Upper lobe of left lung (tissue), 4 donors: ENCODE measurements around the gene FAM229A.

Source experiments
- EP300 ChIP-seq, 4 donors: sonication (generic); formaldehyde crosslinking; IDR thresholded peaks; one replicate each; pipeline ENCODE4 v1.5.1; 2017; ENCODE audit warnings: antibody characterized with exemption in 4 of 4, control low read depth in 2 of 4
- POLR2A ChIP-seq, 4 donors: fragments of 450-650 bp; IDR thresholded peaks; one replicate each; pipeline ENCODE4 v1.5.1; 2016 to 2017; ENCODE audit warnings: antibody characterized with exemption in 4 of 4, mild to moderate bottlenecking in 2 of 4
- POLR2AphosphoS5 ChIP-seq, 2 donors: sonication (generic); formaldehyde crosslinking; IDR thresholded peaks; one replicate each; pipeline ENCODE4 v1.5.1; 2017; ENCODE audit warnings: antibody characterized with exemption in 2 of 2
- TF ChIP-seq, protein P1 (sequence below), 6 experiments: fragments of 450-650 bp in 4 of 6; fragments of 200-600 bp in 2 of 6; sonication (generic) in 2 of 6; IDR thresholded peaks; one replicate each; pipeline ENCODE4 v1.5.1; 2016 to 2019; ENCODE audit warnings: antibody characterized with exemption in 6 of 6

DNA sequence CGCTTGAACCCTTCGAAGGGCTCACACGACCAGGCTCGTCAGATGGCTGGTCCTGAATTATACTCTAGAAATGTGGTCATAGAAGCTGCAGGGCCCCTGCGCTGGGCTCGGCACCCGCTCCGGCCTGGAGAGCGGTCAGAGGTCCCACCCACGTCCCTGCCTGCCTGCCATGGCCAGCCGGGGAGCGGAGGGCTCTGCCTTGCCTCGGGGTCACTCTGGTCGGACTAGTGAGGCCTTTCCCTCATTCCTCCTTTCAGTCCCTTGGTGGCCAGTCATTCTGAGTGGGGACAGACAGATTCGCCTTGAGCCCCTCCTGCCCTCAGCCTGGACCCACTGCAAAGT lies 25.7 kb downstream of the FAM229A start:
- TF ChIP-seq POLR2AphosphoS5 (IDR thresholded peaks at IDR 0.05) = no peak
- TF ChIP-seq POLR2A (IDR thresholded peaks at IDR 0.05) = no peak
- TF ChIP-seq, protein P1, sequence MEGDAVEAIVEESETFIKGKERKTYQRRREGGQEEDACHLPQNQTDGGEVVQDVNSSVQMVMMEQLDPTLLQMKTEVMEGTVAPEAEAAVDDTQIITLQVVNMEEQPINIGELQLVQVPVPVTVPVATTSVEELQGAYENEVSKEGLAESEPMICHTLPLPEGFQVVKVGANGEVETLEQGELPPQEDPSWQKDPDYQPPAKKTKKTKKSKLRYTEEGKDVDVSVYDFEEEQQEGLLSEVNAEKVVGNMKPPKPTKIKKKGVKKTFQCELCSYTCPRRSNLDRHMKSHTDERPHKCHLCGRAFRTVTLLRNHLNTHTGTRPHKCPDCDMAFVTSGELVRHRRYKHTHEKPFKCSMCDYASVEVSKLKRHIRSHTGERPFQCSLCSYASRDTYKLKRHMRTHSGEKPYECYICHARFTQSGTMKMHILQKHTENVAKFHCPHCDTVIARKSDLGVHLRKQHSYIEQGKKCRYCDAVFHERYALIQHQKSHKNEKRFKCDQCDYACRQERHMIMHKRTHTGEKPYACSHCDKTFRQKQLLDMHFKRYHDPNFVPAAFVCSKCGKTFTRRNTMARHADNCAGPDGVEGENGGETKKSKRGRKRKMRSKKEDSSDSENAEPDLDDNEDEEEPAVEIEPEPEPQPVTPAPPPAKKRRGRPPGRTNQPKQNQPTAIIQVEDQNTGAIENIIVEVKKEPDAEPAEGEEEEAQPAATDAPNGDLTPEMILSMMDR (IDR thresholded peaks at IDR 0.05) = no peak
- no peak for TF ChIP-seq EP300 (IDR thresholded peaks at IDR 0.05)
